Ureter (tissue), 1 donor: ENCODE results near the gene TNRC6C. TPM values are rescaled to one million over a fixed set of nuclear protein-coding genes. Genes with fewer than 3 reads are reported as not detected.
"Not testable (repeated sequence)": the region's sequence is repeated elsewhere in the genome, so short reads cannot be mapped to it uniquely, and the experiment has no call there.

Experiments
- DNase-seq: peaks from one replicate; pipeline ENCODE4 v3.0.0-alpha.2; 2020; ENCODE audit warnings: low spot score
- total RNA-seq: library from RNA; stranded (reverse); gene quantifications from one replicate; pipeline ENCODE4 v1.2.4, GENCODE V29; 2023
- donor health status: DM: yes; HTN: yes; CAD: no.

TNRC6C gene
- total RNA-seq, 1 donor from 2014 or later: 36.7 TPM

- no peak for DNase-seq
These were observed 27.4 kb upstream of the TNRC6C start for GRCh38 chr17:77930780-77931768.

DNA sequence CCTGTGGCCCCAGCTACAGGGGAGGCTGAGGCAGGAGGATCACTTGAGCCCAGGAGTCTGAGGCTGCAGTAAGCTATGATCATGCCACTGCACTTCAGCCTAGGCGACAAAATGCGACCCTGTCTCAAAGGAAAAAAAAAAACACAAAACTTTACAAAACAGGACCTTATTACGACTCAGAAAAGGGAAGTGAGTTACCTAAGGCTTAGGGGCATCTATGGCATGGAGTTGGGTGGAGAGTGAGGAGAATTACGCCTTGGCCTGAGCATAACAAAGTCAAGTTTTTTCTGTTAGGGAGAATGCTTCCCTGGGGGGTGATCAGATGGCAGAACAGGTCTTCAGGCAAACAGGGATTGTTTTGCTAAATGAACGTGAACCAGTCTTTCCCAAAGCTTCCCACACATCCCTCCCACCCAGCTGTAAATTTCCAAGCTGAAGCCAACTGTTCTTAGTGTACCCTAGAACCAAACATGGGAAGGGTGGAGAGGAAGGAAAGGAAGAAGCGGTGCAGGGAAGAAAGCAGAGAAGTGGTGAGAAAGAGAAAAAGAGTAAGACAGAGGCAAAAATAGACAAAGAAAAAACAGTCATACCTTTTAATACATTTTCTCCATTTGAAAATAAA, 24.6 kb upstream of the TNRC6C start:
- DNase-seq: no peak

DNA sequence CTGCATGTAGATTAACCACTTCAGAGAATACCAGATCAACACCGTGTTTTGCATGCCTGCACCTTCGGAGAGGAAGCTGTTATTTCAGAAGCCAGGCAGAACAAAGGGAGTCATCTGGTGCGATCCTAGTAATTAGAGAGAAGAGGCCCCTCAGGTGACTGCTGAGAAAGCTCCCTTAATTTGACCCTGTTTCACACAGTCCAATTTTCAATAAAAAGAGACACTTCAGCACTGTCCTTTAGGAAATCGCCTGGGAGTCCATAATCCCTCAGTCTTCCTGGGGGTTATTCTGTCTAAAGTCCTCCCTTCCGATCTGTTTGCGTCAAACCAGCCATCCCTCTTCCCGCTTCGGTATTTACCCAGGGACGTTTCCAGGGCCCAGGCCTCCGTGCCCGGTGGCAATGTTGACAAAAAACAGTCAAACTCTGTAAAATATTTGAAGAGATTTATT, 23.4 kb upstream of the TNRC6C start:
- DNase-seq: no peak

- DNase-seq: not testable (repeated sequence)
These were observed 22.8 kb upstream of the TNRC6C start for GRCh38 chr17:77935744-77936143.

DNA sequence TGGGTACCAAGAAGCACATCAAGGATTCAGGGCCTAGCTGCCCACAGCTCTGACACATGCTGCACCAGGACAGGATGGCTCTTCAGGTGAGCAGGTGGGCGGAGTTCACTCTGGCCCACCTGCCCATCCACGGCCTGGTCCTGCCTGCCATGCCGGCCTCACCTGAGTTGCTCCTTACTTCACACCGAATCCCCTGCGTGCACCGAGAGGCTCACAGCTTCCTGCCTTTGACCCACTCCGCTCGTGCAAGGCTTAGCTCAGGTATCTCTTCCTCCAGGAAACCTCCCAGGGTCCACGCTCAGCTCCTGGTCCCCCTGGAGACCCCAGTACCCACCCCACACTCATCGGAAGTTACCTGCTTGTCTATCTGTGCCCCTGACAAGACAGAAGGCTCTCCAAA, 21.6 kb upstream of the TNRC6C start:
- no peak for DNase-seq

DNA sequence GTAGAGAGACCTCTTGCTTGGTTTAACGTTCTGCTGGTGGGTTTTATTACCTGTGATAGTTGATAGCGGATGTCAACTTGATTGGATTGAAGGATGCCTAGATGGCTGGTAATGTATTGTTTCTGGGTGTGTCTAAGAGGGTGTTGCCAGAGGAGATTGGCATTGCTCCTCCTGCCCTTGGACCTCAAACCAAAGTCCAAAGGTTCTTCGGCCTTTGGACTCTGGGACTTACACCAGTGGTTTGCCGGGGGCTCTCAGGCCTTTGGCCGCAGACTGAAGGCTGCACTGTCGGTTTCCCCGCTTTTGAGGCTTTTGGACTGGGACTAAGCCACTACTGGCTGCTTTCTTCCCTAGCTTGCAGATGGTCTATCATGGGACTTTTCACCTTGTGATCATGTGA, 17.5 kb upstream of the TNRC6C start:
- DNase-seq: no peak

GRCh38 chr17:77942112-77942988, 16.2 kb upstream of the TNRC6C start:
- no peak for DNase-seq

GRCh38 chr17:77943971-77944370, 14.5 kb upstream of the TNRC6C start:
- DNase-seq: no peak

DNA sequence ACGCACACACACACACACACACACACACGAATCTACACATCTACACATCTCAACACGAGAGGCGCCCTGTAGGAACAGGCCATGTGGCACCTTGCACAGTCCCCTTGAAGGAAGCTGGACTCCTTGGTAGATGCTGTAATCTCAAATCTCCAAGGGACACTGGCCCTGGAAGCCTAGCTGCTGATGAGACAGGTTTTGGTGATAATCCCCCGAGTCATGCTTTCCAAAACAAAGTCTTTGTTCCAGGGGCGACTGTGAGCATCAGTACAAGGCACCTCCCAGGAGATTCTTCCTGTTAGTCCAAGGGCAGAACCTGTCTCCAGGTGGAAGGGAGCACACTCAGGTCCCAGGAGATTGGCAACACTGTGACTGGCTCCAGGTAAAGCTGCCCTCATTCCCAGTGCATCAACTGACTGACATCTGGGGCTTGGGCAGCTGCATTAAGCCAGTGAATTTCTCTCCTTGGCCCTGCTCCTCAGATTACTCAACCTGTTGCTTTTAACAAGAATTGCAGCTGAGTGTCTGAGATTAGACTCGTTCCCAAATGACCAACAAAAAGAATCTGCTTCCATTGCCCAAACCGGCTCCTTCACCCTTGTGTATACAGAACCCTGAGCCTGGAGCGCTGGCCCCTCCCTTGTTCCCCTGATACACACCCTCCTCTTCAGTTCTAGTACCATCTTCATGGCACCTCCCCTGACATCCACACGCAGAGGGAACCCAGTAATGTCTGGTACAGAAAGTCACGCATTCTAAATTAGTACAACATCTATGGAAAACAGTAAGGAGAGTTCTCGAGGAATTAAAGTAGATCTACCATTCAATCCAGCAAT, 13.9 kb upstream of the TNRC6C start:
- DNase-seq: no peak

GRCh38 chr17:77946900-77947645, 11.4 kb upstream of the TNRC6C start:
- no peak for DNase-seq

DNA sequence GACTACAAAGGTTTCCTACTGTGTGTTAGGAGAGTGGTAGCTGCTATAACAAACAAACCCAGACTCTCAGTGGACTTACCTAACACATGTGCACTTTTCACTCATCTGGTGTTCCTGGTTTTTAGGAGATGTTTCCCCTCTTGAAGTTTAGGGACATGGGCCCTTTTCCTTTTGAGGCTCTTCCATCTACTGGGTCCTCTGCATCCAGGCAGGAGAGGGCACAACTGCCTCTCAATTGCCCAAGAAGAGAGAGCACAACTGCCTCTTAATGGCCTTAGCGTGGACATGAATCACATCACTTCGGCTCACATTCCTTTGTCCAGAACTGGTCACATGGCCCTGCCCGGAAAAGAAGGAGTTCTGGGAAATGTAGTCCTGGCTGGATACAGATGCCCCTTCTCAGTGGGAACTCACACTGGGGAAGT, 9.8 kb upstream of the TNRC6C start:
- no peak for DNase-seq

DNA sequence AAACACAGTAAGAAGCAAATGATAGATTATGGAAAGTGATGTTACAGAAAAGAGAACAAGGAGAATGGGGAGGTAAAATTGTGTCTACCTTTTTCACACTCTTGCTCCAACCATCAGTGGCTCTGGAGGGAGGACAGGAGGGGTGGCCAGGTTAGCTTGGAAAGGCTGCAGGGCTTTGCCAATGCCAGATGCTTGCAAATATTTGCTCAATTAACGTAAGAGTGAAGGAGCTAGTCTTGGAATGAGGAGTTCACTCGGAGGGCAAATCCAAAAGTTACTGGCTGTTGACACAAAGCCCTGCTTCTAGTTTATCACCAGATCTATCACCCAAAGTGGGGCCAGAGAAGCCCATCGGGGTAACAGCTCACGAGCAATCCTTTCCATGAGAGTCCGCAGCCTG, 7.4 kb upstream of the TNRC6C start:
- no peak for DNase-seq

DNA sequence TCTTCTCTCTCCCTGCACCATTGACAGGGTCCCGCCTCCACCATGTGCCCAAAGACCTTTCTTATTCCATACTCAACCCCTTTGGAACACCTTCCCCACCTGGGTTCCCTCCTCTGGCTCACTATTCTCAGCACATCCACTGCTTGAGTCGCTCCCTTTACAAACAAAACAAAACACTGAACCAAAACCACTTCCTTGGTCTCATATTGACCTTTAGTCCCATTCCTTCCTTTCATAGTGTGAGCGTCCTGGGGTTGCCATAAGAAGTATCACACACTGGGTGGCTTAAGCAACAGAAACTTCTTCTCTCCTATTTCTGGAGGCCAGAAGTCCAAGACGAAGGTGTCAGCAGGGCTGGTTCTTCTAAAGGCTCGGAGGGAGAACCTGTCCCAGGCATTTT, 6.1 kb upstream of the TNRC6C start:
- no peak for DNase-seq

- DNase-seq: no peak
These were observed 1.2 kb upstream of the TNRC6C start for GRCh38 chr17:77957235-77957856.

DNA sequence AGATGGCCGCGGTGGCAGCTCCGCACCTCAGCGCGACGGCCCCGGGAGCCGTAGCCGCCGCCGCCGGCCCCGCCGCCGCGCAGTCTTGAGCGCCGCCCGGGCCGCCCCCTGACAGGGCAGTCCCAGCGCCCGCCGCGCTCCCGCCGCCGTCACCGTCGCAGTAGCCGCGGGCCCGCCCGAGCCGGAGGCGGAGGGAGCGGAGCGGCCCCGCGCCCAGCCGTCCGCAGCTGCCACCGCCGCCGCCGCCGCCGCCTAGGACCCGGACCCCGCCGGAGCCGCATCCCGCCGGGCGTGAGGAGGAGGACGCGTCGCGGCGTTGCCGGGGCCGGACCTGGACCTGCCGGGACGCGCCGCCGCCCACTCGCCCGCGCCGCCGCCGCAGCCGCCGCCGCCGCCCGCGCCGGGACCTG, 218 bp downstream of the TNRC6C start:
- no peak for DNase-seq

DNA sequence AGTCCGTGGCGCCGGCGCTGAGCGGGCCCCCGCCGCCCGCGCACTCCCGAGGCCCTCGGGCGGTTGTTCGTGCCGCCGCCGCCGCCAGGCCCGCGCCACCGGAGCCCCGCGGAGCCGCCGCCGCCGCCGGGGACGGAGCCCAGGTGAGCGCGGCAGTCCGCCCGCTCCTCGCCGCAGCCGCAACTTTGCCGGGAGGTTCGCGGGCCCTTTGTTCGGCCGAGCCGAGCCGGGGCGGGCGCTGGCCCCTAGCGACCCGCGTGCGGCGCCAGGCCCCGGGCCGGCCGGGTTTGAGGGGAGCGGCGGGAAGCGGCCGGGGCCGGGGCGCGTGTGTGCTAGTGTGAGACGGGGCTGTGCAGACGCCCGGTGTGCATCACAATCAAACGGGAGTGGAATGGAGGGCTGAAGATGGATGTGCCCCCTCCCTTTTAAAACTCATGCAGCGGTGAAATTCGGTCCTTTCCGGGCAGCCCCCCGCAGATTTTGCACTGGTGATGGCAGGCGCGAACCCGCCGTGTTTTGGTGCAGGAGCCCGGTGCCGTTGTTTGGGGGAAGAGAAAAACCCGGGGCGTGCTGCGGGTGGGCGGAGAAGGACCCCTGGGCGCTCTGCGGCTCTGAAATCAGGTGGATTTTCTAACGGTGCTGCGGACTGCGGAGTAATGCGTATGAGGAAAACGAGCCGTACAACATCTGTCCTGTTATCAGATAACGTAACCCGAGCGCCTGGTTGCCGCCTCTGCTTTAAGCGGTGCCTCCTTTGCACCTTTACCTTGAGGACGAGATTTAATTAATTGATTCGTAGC, 823 bp downstream of the TNRC6C start:
- DNase-seq: no peak

DNA sequence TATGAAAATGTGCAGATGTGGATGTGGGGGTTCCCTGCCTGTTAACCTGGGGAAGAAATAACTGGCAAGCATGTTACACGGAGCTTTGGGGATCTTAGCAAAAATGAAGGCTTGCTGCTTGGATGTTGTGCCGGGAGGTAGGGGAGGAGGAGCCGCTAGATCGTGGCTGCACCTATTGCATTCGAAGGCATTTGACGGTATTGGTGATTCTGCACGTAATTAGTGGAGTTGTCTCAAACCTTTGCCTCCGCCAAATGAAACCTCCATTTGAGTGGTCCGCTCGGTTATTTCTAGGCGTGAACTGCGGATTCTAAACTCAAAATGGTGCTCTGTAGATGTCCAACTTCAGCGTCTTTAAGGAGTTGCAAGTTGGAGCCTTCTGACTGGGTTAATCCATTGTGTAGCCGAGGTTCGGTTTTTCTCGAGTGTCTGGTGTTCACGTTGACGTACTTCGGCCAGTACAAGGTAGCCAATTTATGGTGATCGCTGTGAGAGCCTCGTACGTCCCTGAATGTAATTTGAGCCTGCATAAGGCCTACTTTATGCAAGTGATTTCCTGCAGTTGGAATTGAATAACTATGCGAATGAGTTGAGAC, 1.5 kb downstream of the TNRC6C start:
- no peak for DNase-seq

- DNase-seq: no peak
These were observed 3.2 kb downstream of the TNRC6C start for GRCh38 chr17:77961741-77962140.

- no peak for DNase-seq
These were observed 3.8 kb downstream of the TNRC6C start for GRCh38 chr17:77962348-77962747.
